C1 segment of cervical spinal cord (tissue), 14 donors: ENCODE data around the gene VIP.
"Not testable (repeated sequence)": the region's sequence is repeated elsewhere in the genome, so short reads cannot be mapped to it uniquely, and the experiment has no call there.

Source experiments
- DNase-seq, 14 donors: peaks; one replicate each; lab custom pipeline; 2025; lab: John Stamatoyannopoulos, UW

Gene VIP

GRCh38 chr6:152750694-152751093 lies at the start of gene VIP:
Gene VIP, plus strand, starts transcription at chr6:152750797. Its CDS starts 1,381 bp downstream, at chr6:152752178.
- DNase-seq, result peak in 1 of 14 donors; percentile 18

- DNase-seq, result peak in 1 of 14 donors; percentile 58
Observed at GRCh38 chr6:152701081-152701862, 49.3 kb upstream of the VIP start.

DNA sequence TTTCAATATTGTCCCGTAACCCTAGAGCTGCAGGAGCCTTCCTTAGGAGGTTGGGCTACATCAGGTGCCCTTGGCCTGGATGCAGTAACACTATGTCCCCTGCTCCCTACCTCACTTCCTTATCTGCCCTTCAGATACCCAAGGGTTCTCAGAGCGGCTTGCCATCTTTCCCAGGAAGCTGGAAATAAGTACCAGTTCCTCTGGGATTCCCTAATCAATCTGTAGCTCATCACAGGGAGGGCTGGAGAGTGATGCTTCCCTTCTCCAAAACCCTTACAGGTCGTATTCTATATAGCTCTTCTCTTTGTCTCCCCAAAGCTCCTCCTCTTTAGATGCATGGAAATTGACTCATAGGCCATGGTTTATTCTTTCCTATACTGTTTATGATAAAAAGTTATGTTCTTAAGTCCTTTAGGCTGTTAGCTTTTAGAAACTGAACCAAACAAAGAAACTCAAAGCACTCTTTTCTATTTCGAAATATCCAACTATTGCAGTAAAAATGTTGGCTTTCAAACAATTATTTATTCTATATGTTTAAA lies 48.7 kb upstream of the VIP start:
- no peak for DNase-seq

DNA sequence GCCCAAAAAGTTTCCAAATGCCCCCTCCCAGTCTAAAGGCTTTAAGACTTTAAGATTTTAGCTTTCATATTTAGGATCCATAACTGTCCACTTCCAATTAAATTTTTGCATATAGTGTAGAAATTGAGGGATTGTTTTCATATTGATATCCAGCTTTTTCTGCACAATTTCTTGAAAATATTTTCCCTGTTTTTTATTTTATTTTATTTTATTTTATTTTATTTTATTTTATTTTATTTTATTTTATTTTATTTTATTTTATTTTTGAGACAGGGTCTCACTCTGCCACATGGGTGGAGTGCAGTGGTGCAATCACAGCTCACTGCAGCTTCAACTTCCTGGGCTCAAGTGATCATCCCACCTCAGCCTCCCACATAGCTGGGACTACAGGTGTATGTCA lies 46.8 kb upstream of the VIP start:
- not testable (repeated sequence) for DNase-seq

DNA sequence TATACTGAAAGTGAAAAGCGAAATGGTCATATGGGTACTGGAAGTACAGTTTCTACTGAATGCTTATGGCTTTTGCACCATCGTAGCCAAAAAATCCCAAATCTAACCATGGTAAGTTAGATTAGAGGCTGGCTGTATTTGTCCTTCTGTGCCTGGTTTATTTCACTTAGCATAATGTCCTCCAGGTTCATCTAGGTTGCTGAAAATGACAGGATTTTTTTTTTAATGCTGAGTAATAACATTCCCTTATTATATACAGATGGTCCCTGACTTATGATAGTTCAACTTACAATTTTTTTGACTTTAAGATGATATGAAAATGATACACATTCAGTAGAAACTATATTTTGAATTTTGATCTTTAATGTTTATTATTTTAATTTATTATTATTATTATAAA lies 45.3 kb upstream of the VIP start:
- DNase-seq, result no peak

DNA sequence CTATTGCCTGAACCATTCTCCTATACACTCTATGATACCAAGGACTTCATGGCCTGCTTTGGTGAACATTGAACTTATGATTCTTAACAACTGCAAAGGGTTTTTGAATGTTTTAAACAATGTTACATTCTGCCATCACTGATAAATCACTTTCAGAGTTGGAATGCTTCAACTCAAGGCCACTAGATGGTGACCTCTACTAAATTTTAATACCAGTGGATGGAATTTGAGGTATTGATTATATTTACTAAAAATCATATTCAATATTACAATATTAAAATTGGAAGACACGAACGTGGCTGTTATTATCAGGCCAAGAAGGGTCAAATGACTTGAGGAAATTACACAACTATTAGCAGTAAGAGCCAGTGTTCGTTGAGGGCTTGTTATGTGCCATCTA lies 34.3 kb upstream of the VIP start:
- no peak for DNase-seq

DNA sequence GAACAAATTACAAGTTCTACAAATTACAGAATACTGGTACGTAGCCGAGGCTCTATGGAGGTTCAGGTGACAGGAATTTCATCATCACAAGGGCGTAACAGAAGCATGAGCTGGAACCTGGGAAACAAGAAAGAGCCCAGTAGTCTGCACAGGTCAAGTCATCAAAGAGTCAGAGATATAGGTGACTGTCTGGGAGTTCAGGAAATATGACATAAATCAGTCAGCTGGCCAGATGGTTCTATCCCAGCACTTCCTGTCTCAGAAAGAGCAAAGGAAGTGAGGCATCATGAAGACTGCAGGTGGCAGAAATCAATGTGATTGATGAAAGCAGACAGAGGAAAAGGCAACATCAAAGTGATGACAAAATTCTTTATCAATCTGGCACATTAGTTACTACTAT lies 29.6 kb upstream of the VIP start:
- DNase-seq, result no peak

GRCh38 chr6:152721956-152722355 lies 28.6 kb upstream of the VIP start:
- DNase-seq, result no peak

DNA sequence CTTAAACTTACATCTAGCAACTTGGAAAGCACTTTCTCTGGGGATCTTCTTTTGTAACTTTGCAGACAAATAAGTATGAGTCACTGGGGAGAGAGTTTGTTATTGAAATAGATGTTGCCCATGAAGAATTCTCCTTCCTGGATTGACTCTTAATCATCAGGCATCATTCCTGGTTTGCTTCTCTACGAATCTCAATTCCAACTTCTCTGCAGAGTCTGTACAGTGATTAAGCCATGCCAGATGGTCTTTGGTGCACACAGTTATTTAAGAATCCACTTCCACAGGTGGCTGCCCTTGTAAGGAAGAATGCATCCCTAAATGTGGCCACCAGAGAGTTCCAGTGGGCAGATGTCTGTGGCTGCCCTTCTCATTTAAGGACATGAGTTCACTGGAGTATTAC lies 27.2 kb upstream of the VIP start:
- DNase-seq, result no peak

DNA sequence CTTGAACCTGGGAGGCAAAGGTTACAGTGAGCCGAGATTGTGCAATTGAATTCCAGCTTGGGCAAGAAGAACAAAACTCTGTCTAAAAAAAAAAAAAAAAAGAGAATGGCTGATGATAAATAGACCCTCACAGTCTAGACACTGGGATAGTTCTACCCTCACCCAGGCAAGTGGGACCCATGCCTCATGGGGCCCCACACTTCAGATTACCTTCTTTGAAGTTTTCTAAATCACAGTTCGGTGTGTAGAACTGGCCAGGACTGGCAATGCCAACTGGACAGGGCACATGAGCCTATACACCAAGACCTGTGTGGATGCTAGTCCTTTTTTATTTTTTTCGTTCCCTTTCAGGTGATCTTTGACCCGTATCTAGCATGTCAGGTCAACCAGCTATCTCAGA lies 24.3 kb upstream of the VIP start:
- no peak for DNase-seq

DNA sequence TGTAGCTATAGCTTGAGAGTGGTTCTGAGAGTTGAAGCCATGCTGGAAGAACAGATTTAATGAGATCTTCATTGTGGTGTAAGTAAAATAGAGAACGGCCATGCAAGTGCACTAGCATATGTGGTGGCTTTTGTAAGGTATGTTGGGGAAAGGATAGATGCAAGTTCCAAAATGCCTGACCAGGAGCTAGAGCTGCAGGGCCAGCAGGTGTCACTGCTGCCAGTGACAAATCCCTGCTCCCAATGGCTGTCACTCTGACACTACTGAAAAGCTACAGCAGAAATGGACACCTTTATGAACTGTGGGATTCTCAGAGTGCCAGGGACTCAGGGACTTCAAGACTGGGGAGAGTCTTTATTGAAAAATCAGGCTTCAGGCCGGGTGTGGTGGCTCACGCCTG lies 23.1 kb upstream of the VIP start:
- DNase-seq, result no peak

- DNase-seq, result no peak
Observed at GRCh38 chr6:152734630-152735029, 16.0 kb upstream of the VIP start.

GRCh38 chr6:152736687-152737273 lies 13.8 kb upstream of the VIP start:
- no peak for DNase-seq

- DNase-seq, result no peak
Observed at GRCh38 chr6:152745509-152746171, 5.0 kb upstream of the VIP start.

- no peak for DNase-seq
Observed at GRCh38 chr6:152746172-152746553, 4.4 kb upstream of the VIP start.

- peak in 1 of 14 donors; percentile 13 for DNase-seq
Observed at GRCh38 chr6:152748843-152749242, 1.8 kb upstream of the VIP start.

DNA sequence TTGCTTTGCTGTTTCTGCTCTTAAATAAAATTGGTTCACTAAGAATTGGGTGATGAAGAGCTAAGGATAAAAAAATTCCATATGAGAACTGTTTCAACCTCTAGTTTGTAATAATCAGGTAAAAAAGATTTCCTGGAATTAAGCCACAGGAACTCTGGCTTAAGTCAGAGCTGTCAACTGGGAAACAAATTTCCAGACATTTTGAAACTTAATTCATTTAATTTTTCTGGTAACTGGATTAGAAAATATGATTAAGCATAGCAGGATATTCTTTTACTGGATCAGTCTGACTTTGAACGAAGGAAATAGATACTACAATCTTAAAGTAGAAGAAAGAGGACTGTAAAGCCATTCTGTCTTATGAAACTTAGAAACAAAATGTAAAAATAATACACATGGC lies 1.3 kb upstream of the VIP start:
- DNase-seq, result no peak

DNA sequence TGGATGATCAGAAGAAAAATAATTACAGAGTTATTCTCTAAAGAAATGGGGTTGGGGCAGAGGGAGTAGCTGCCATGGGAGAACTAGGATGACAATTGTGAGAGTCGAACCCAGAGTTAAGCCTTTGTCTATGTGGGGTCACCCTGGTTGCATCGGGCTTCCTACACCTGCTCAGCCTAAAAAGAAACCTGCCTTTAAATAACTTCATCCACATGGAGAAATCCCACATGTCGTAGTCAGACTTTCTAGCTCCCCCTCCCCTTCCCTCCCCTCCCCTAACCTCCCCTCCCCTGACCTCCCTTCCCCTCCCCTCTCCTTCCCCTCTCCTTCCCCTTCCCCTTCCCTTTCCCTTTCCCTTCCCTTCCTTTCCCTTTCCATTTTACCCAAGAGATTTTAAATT lies 14.7 kb downstream of the VIP start:
- no peak for DNase-seq

GRCh38 chr6:152769159-152769558 lies 18.6 kb downstream of the VIP start:
- no peak for DNase-seq

- DNase-seq, result no peak
Observed at GRCh38 chr6:152769993-152770392, 19.4 kb downstream of the VIP start.

GRCh38 chr6:152771061-152771687 lies 20.6 kb downstream of the VIP start:
- no peak for DNase-seq

- peak in 1 of 14 donors; percentile 11 for DNase-seq
Observed at GRCh38 chr6:152775428-152775827, 24.8 kb downstream of the VIP start.
